Neural cell (in vitro differentiated cells): ENCODE results near the gene FAM83G.

Source experiments
- CTCF ChIP-seq: fragments of 450-650 bp; IDR thresholded peaks from 2 replicates; pipeline ENCODE4 v1.5.1; 2014; ENCODE audit warnings: antibody characterized with exemption, mild to moderate bottlenecking, moderate library complexity; ENCODE audit not compliant: poor library complexity, severe bottlenecking
- EP300 ChIP-seq: fragments of 450-650 bp; conservative IDR thresholded peaks from 2 replicates; pipeline ENCODE4 v1.6.1; 2014; ENCODE audit warnings: antibody characterized with exemption, mild to moderate bottlenecking, moderate library complexity; ENCODE audit not compliant: poor library complexity, severe bottlenecking
- EZH2 ChIP-seq: fragments of 200-600, 300-800 bp; shearing (Covaris generic), sonication (generic); IDR thresholded peaks from 2 replicates; pipeline ENCODE4 v1.6.1; 2014; ENCODE audit warnings: antibody characterized with exemption, low read length, borderline replicate concordance, mild to moderate bottlenecking; ENCODE audit not compliant: insufficient read depth, poor library complexity, severe bottlenecking
- MXI1 ChIP-seq: fragments of 450-650 bp; conservative IDR thresholded peaks from 2 replicates; pipeline ENCODE4 v1.6.1; 2014; ENCODE audit warnings: antibody characterized with exemption, mild to moderate bottlenecking; ENCODE audit not compliant: poor library complexity, severe bottlenecking
- POLR2AphosphoS5 ChIP-seq: IDR thresholded peaks from 2 replicates; pipeline ENCODE4 v1.6.1; 2012
- REST ChIP-seq: IDR thresholded peaks from 2 replicates; pipeline ENCODE4 v1.6.1; 2012; ENCODE audit warnings: borderline replicate concordance
- SMC3 ChIP-seq: fragments of 450-650 bp; conservative IDR thresholded peaks from 2 replicates; pipeline ENCODE4 v1.6.1; 2014; ENCODE audit warnings: antibody characterized with exemption, mild to moderate bottlenecking, moderate library complexity; ENCODE audit not compliant: poor library complexity

- TF ChIP-seq CTCF, result no peak
- no peak for TF ChIP-seq EP300
- TF ChIP-seq SMC3, result no peak
- no peak for TF ChIP-seq EZH2
- no peak for TF ChIP-seq POLR2AphosphoS5
- no peak for TF ChIP-seq MXI1
- no peak for TF ChIP-seq REST
These were observed 44.3 kb downstream of the FAM83G start for GRCh38 chr17:18960241-18960665.
